ENCODE data around the gene SCAPER. TPM values are rescaled to one million over a fixed set of nuclear protein-coding genes. Genes with fewer than 3 reads are reported as not detected.
"Not testable (repeated sequence)": the region's sequence is repeated elsewhere in the genome, so short reads cannot be mapped to it uniquely, and the experiment has no call there.

The SCAPER gene
- total RNA-seq, 1 donor from 2014 or later = 56.9 TPM

GRCh38 chr15:76894174-76894573, 11.0 kb downstream of the SCAPER start:
- Histone ChIP-seq H3K36me3 (ENCODE audit: control insufficient read depth in 3 of 3, insufficient read depth in 3 of 3, low read length in 3 of 3) (no peaks in the 10 kb centered on the region), H3K9me3 (ENCODE audit: control insufficient read depth in 3 of 3, low read length in 3 of 3) (no peaks in the 10 kb centered on the region), H3K27me3 (ENCODE audit: control insufficient read depth in 3 of 3, insufficient read depth in 3 of 3, low read length in 3 of 3) (no peaks in the 10 kb centered on the region), H3K4me3 (ENCODE audit: low read length in 3 of 3) (no peak overlapping the region), H3K9ac (ENCODE audit: low read depth in 1 of 3, low read length in 3 of 3) (no peak overlapping the region), H3K27ac (ENCODE audit: low read depth, low read length) (no peak overlapping the region), H3K4me1 (ENCODE audit: control insufficient read depth in 3 of 3, insufficient read depth in 3 of 3, low read length in 3 of 3) (no peaks in the 10 kb centered on the region)

- not testable (repeated sequence) for H3K4me3 ChIP-seq (ENCODE audit: low read length in 3 of 3); H3K9ac ChIP-seq (ENCODE audit: low read depth in 1 of 3, low read length in 3 of 3); H3K9me3 ChIP-seq (ENCODE audit: control insufficient read depth in 3 of 3, low read length in 3 of 3); H3K36me3 ChIP-seq (ENCODE audit: control insufficient read depth in 3 of 3, insufficient read depth in 3 of 3, low read length in 3 of 3); H3K27me3 ChIP-seq (ENCODE audit: control insufficient read depth in 3 of 3, insufficient read depth in 3 of 3, low read length in 3 of 3); H3K4me1 ChIP-seq (ENCODE audit: control insufficient read depth in 3 of 3, insufficient read depth in 3 of 3, low read length in 3 of 3); H3K27ac ChIP-seq (ENCODE audit: low read depth, low read length)
Observed at GRCh38 chr15:76892836-76893235, 12.3 kb downstream of the SCAPER start.

- not testable (repeated sequence) for H3K27me3 ChIP-seq (ENCODE audit: control insufficient read depth in 3 of 3, insufficient read depth in 3 of 3, low read length in 3 of 3); H3K9me3 ChIP-seq (ENCODE audit: control insufficient read depth in 3 of 3, low read length in 3 of 3); H3K9ac ChIP-seq (ENCODE audit: low read depth in 1 of 3, low read length in 3 of 3); H3K27ac ChIP-seq (ENCODE audit: low read depth, low read length); H3K4me1 ChIP-seq (ENCODE audit: control insufficient read depth in 3 of 3, insufficient read depth in 3 of 3, low read length in 3 of 3); H3K4me3 ChIP-seq (ENCODE audit: low read length in 3 of 3); H3K36me3 ChIP-seq (ENCODE audit: control insufficient read depth in 3 of 3, insufficient read depth in 3 of 3, low read length in 3 of 3)
Observed at GRCh38 chr15:76887280-76888141, 17.6 kb downstream of the SCAPER start.

GRCh38 chr15:76885212-76885611, 19.9 kb downstream of the SCAPER start:
- Histone ChIP-seq H3K27ac (ENCODE audit: low read depth, low read length) (no peak overlapping the region), H3K27me3 (ENCODE audit: control insufficient read depth in 3 of 3, insufficient read depth in 3 of 3, low read length in 3 of 3) (no peaks in the 10 kb centered on the region), H3K9me3 (ENCODE audit: control insufficient read depth in 3 of 3, low read length in 3 of 3) (no peaks in the 10 kb centered on the region), H3K4me1 (ENCODE audit: control insufficient read depth in 3 of 3, insufficient read depth in 3 of 3, low read length in 3 of 3) (no peaks in the 10 kb centered on the region), H3K9ac (ENCODE audit: low read depth in 1 of 3, low read length in 3 of 3) (no peak overlapping the region), H3K36me3 (ENCODE audit: control insufficient read depth in 3 of 3, insufficient read depth in 3 of 3, low read length in 3 of 3) (peaks cover 0 to 7% (median 6%) of the 10 kb centered on the region in 3 donors), H3K4me3 (ENCODE audit: low read length in 3 of 3) (no peak overlapping the region)

- Histone ChIP-seq H3K27me3 (ENCODE audit: control insufficient read depth in 3 of 3, insufficient read depth in 3 of 3, low read length in 3 of 3) (no peaks in the 10 kb centered on the region), H3K9me3 (ENCODE audit: control insufficient read depth in 3 of 3, low read length in 3 of 3) (no peaks in the 10 kb centered on the region), H3K4me1 (ENCODE audit: control insufficient read depth in 3 of 3, insufficient read depth in 3 of 3, low read length in 3 of 3) (no peaks in the 10 kb centered on the region), H3K27ac (ENCODE audit: low read depth, low read length) (no peak overlapping the region), H3K9ac (ENCODE audit: low read depth in 1 of 3, low read length in 3 of 3) (no peak overlapping the region), H3K36me3 (ENCODE audit: control insufficient read depth in 3 of 3, insufficient read depth in 3 of 3, low read length in 3 of 3) (peaks cover 0 to 6% (median 3%) of the 10 kb centered on the region in 3 donors), H3K4me3 (ENCODE audit: low read length in 3 of 3) (no peak overlapping the region)
Observed at GRCh38 chr15:76875911-76876310, 29.2 kb downstream of the SCAPER start.

GRCh38 chr15:76873066-76873465, 32.1 kb downstream of the SCAPER start:
- not testable (repeated sequence) for H3K9me3 ChIP-seq (ENCODE audit: control insufficient read depth in 3 of 3, low read length in 3 of 3); H3K4me1 ChIP-seq (ENCODE audit: control insufficient read depth in 3 of 3, insufficient read depth in 3 of 3, low read length in 3 of 3); H3K36me3 ChIP-seq (ENCODE audit: control insufficient read depth in 3 of 3, insufficient read depth in 3 of 3, low read length in 3 of 3); H3K27me3 ChIP-seq (ENCODE audit: control insufficient read depth in 3 of 3, insufficient read depth in 3 of 3, low read length in 3 of 3); H3K9ac ChIP-seq (ENCODE audit: low read depth in 1 of 3, low read length in 3 of 3); H3K27ac ChIP-seq (ENCODE audit: low read depth, low read length); H3K4me3 ChIP-seq (ENCODE audit: low read length in 3 of 3)

GRCh38 chr15:76871930-76872329, 33.2 kb downstream of the SCAPER start:
- no peak overlapping the region for H3K9ac ChIP-seq (ENCODE audit: low read depth in 1 of 3, low read length in 3 of 3)
- no peaks in the 10 kb centered on the region for H3K9me3 ChIP-seq (ENCODE audit: control insufficient read depth in 3 of 3, low read length in 3 of 3)
- peaks cover 0 to 4% (median 3%) of the 10 kb centered on the region in 3 donors for H3K36me3 ChIP-seq (ENCODE audit: control insufficient read depth in 3 of 3, insufficient read depth in 3 of 3, low read length in 3 of 3)
- H3K27me3 ChIP-seq (ENCODE audit: control insufficient read depth in 3 of 3, insufficient read depth in 3 of 3, low read length in 3 of 3) = no peaks in the 10 kb centered on the region
- no peak overlapping the region for H3K4me3 ChIP-seq (ENCODE audit: low read length in 3 of 3)
- H3K27ac ChIP-seq (ENCODE audit: low read depth, low read length) = no peak overlapping the region
- H3K4me1 ChIP-seq (ENCODE audit: control insufficient read depth in 3 of 3, insufficient read depth in 3 of 3, low read length in 3 of 3) = no peaks in the 10 kb centered on the region

GRCh38 chr15:76868740-76869139, 36.4 kb downstream of the SCAPER start:
- no peaks in the 10 kb centered on the region for H3K36me3 ChIP-seq (ENCODE audit: control insufficient read depth in 3 of 3, insufficient read depth in 3 of 3, low read length in 3 of 3)
- H3K27ac ChIP-seq (ENCODE audit: low read depth, low read length) = no peak overlapping the region
- H3K9me3 ChIP-seq (ENCODE audit: control insufficient read depth in 3 of 3, low read length in 3 of 3) = no peaks in the 10 kb centered on the region
- H3K27me3 ChIP-seq (ENCODE audit: control insufficient read depth in 3 of 3, insufficient read depth in 3 of 3, low read length in 3 of 3) = no peaks in the 10 kb centered on the region
- no peak overlapping the region for H3K4me3 ChIP-seq (ENCODE audit: low read length in 3 of 3)
- peaks cover 5 to 8% (median 6%) of the 10 kb centered on the region in 3 donors for H3K4me1 ChIP-seq (ENCODE audit: control insufficient read depth in 3 of 3, insufficient read depth in 3 of 3, low read length in 3 of 3)
- H3K9ac ChIP-seq (ENCODE audit: low read depth in 1 of 3, low read length in 3 of 3) = no peak overlapping the region

- Histone ChIP-seq H3K27me3 (ENCODE audit: control insufficient read depth in 3 of 3, insufficient read depth in 3 of 3, low read length in 3 of 3) (no peaks in the 10 kb centered on the region), H3K27ac (ENCODE audit: low read depth, low read length) (no peak overlapping the region), H3K9me3 (ENCODE audit: control insufficient read depth in 3 of 3, low read length in 3 of 3) (no peaks in the 10 kb centered on the region), H3K36me3 (ENCODE audit: control insufficient read depth in 3 of 3, insufficient read depth in 3 of 3, low read length in 3 of 3) (no peaks in the 10 kb centered on the region), H3K4me3 (ENCODE audit: low read length in 3 of 3) (no peak overlapping the region), H3K9ac (ENCODE audit: low read depth in 1 of 3, low read length in 3 of 3) (peak overlapping the region in 2 of 3 donors; percentile 15 to 36), H3K4me1 (ENCODE audit: control insufficient read depth in 3 of 3, insufficient read depth in 3 of 3, low read length in 3 of 3) (peaks cover 6 to 8% (median 7%) of the 10 kb centered on the region in 3 donors)
Observed at GRCh38 chr15:76866716-76867321, 38.3 kb downstream of the SCAPER start.

- no peak overlapping the region for H3K27ac ChIP-seq (ENCODE audit: low read depth, low read length)
Observed at GRCh38 chr15:76866008-76866407, 39.1 kb downstream of the SCAPER start.

More at GRCh38 chr15:76866008-76866407, 39.1 kb downstream of the SCAPER start:
- Histone ChIP-seq H3K36me3 (ENCODE audit: control insufficient read depth in 3 of 3, insufficient read depth in 3 of 3, low read length in 3 of 3) (no peaks in the 10 kb centered on the region), H3K9ac (ENCODE audit: low read depth in 1 of 3, low read length in 3 of 3) (no peak overlapping the region), H3K27me3 (ENCODE audit: control insufficient read depth in 3 of 3, insufficient read depth in 3 of 3, low read length in 3 of 3) (no peaks in the 10 kb centered on the region), H3K4me1 (ENCODE audit: control insufficient read depth in 3 of 3, insufficient read depth in 3 of 3, low read length in 3 of 3) (peaks cover 6 to 8% (median 7%) of the 10 kb centered on the region in 3 donors), H3K9me3 (ENCODE audit: control insufficient read depth in 3 of 3, low read length in 3 of 3) (no peaks in the 10 kb centered on the region), H3K4me3 (ENCODE audit: low read length in 3 of 3) (no peak overlapping the region)
